Right ventricle myocardium inferior (tissue), 1 donor: ENCODE results near the gene ACTL6B. TPM values are rescaled to one million over a fixed set of nuclear protein-coding genes. Genes with fewer than 3 reads are reported as not detected.

ENCODE experiments used
- ATAC-seq: fragments of 200-7000 bp; cut with Tn5 transposase; one replicate; pipeline ENCODE4 v1.9.1; 2020; ENCODE audit warnings: mild to moderate bottlenecking, moderate library complexity
- DNase-seq: peaks from one replicate; pipeline ENCODE4 v3.0.0; 2021; ENCODE audit errors: missing footprints
- intact Hi-C: fragments of 100-400 bp; cut with DNase I; formaldehyde crosslinking; loops from one replicate; pipeline ENCODE4 v1.11.0; 2022
- total RNA-seq: library from RNA; stranded (reverse); fragmentation: NEBNext Ultra II Directional; extraction: Animal tissue kit (Norgen Biotek cat#: 25700); gene quantifications from one replicate; pipeline ENCODE4 v1.2.1, GENCODE V29; 2021
- donor health status: DM: no; HTN: yes; CAD: no; lungs with severe emphysema.

ACTL6B gene
- total RNA-seq, 1 donor from 2014 or later: not detected

GRCh38 chr7:100640517-100641440 is 15.5 kb downstream of the ACTL6B start:
- intact Hi-C loops: no loop called here
- ATAC-seq: no peak

GRCh38 chr7:100639995-100640516 is 16.2 kb downstream of the ACTL6B start:
- DNase-seq: no peak
- intact Hi-C loops: no loop called here
- no peak for ATAC-seq

More at GRCh38 chr7:100640517-100641440, 15.5 kb downstream of the ACTL6B start:
- no peak for DNase-seq

GRCh38 chr7:100632951-100633717 is 23.1 kb downstream of the ACTL6B start:
- ATAC-seq (peak; percentile 51), DNase-seq (peak; percentile 70)
- intact Hi-C loops: loop anchor here (1.0 kb wide), 1 partner anchor 58 kb away; no protein-coding TSS in a partner anchor

- DNase-seq (no peak), ATAC-seq (no peak)
- intact Hi-C loops: no loop called here
Observed at GRCh38 chr7:100630066-100630465, 26.2 kb downstream of the ACTL6B start.

GRCh38 chr7:100629117-100629716 is 27.0 kb downstream of the ACTL6B start:
- intact Hi-C loops: loop anchor here (5.0 kb wide), 1 partner anchor 43 kb away; the partner anchor contains the start of gene GNB2
- ATAC-seq (no peak), DNase-seq (no peak)

- ATAC-seq: no peak
Observed at GRCh38 chr7:100627238-100627549, 29.1 kb downstream of the ACTL6B start.

GRCh38 chr7:100626530-100627237 is 29.6 kb downstream of the ACTL6B start:
- ATAC-seq (peak; percentile 97), DNase-seq (peak; percentile 89)
- intact Hi-C loops: loop anchor here (5.0 kb wide), 1 partner anchor 46 kb away; the partner anchor contains the start of gene GNB2

More at GRCh38 chr7:100627238-100627549, 29.1 kb downstream of the ACTL6B start:
- intact Hi-C loops: loop anchor here (5.0 kb wide), 1 partner anchor 45 kb away; the partner anchor contains the start of gene GNB2
- DNase-seq: no peak

- DNase-seq (no peak), ATAC-seq (no peak)
- intact Hi-C loops: loop anchor here (5.0 kb wide), 1 partner anchor 46 kb away; the partner anchor contains the start of gene GNB2
Observed at GRCh38 chr7:100626055-100626454, 30.2 kb downstream of the ACTL6B start.

- DNase-seq: no peak
- intact Hi-C loops: no loop called here
- no peak for ATAC-seq
Observed at GRCh38 chr7:100623951-100624824, 32.1 kb downstream of the ACTL6B start.

- intact Hi-C loops: no loop called here
- ATAC-seq (no peak), DNase-seq (no peak)
Observed at GRCh38 chr7:100621554-100621953, 34.7 kb downstream of the ACTL6B start.

GRCh38 chr7:100620804-100621203 is 35.4 kb downstream of the ACTL6B start:
- ATAC-seq (no peak), DNase-seq (no peak)
- intact Hi-C loops: no loop called here

- ATAC-seq: no peak
- no peak for DNase-seq
- intact Hi-C loops: no loop called here
Observed at GRCh38 chr7:100620239-100620638, 36.0 kb downstream of the ACTL6B start.

GRCh38 chr7:100614308-100614861 is 41.9 kb downstream of the ACTL6B start:
- ATAC-seq (no peak), DNase-seq (no peak)
- intact Hi-C loops: loop anchor here (5.0 to 10.0 kb wide), 2 partner anchors 78 to 240 kb away; partner anchors contain the start of genes GIGYF1 and SLC12A9

- no peak for ATAC-seq
- DNase-seq: no peak
- intact Hi-C loops: loop anchor here (2.0 to 10.0 kb wide), 3 partner anchors 27 to 241 kb away; partner anchors contain the start of genes FBXO24, GIGYF1, LRCH4 and SLC12A9
Observed at GRCh38 chr7:100613412-100614175, 42.7 kb downstream of the ACTL6B start.

GRCh38 chr7:100612730-100613390 is 43.4 kb downstream of the ACTL6B start:
- intact Hi-C loops: loop anchor here (1.0 to 10.0 kb wide), 4 partner anchors 26 to 242 kb away; partner anchors contain the start of genes FBXO24, GIGYF1, GNB2 and LRCH4
- DNase-seq (peak; percentile 71), ATAC-seq (peak; percentile 2)
